Nephron (organoid): ENCODE data around the gene ZBTB22.

ENCODE experiments used
- H3K27ac Mint-ChIP-seq, 3 experiments: 2 replicates each; pipeline ENCODE4 v1.8.0; 2020; ENCODE audit warnings: mixed read lengths in 3 of 3, mild to moderate bottlenecking in 2 of 3, moderate library complexity in 1 of 3
- H3K27me3 Mint-ChIP-seq: 2 replicates; pipeline ENCODE4 v1.8.0; 2021; ENCODE audit warnings: low read depth, mild to moderate bottlenecking, moderate library complexity, mixed read lengths
- H3K36me3 Mint-ChIP-seq: 2 replicates; pipeline ENCODE4 v1.8.0; 2020; ENCODE audit warnings: low read depth, mixed read lengths
- H3K4me1 Mint-ChIP-seq: 2 replicates; pipeline ENCODE4 v1.8.0; 2020; ENCODE audit warnings: mixed read lengths
- H3K4me3 Mint-ChIP-seq, 3 experiments: 2 replicates each; pipeline ENCODE4 v1.8.0; 2020; ENCODE audit warnings: mild to moderate bottlenecking in 3 of 3, mixed read lengths in 3 of 3, moderate library complexity in 2 of 3
- H3K9me3 Mint-ChIP-seq: 2 replicates; pipeline ENCODE4 v1.8.0; 2020; ENCODE audit warnings: mixed read lengths
- CTCF ChIP-seq, 3 experiments: fragments of 200-600 bp; sonication (generic); IDR thresholded peaks; one replicate each; pipeline ENCODE4 v1.5.0; 2021; ENCODE audit warnings: antibody characterized with exemption in 3 of 3; ENCODE audit not compliant: unreplicated experiment in 3 of 3

Gene ZBTB22

DNA sequence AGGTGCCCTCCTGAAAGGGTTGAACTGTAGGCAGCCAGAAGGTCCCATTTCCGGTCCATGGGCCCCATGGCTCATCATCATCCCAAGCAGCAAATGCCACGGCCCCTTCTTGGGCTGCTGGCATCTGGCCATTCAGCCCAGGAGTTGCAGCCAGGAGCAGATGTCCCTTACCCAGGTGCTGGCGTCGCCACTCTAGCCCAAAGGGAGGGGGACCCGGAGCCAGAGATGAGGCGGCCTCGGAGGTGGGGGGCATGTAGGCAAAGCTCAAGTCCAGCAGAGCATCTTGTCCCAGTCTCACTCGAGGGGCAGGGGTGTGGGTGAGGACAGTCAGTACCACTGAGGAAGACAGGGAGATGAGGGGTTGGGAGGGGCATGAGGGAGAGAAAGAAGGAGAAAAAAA, 12.5 kb downstream of the ZBTB22 start:
- no peaks in the 10 kb centered on the region for H3K9me3 Mint-ChIP-seq
- H3K27ac Mint-ChIP-seq = no peak overlapping the region
- H3K36me3 Mint-ChIP-seq = peaks cover 18% of the 10 kb centered on the region
- no peak overlapping the region for H3K4me3 Mint-ChIP-seq
- peaks cover 3% of the 10 kb centered on the region for H3K27me3 Mint-ChIP-seq
- TF ChIP-seq CTCF (IDR thresholded peaks at IDR 0.05; ENCODE audit: unreplicated experiment in 3 of 3) = no peak
- H3K4me1 Mint-ChIP-seq = peaks cover 1% of the 10 kb centered on the region

- no peak for TF ChIP-seq CTCF (IDR thresholded peaks at IDR 0.05; ENCODE audit: unreplicated experiment in 3 of 3)
- H3K27ac Mint-ChIP-seq = no peak overlapping the region
- H3K27me3 Mint-ChIP-seq = peaks cover 3% of the 10 kb centered on the region
- H3K9me3 Mint-ChIP-seq = no peaks in the 10 kb centered on the region
- H3K36me3 Mint-ChIP-seq = peaks cover 18% of the 10 kb centered on the region
- H3K4me1 Mint-ChIP-seq = peaks cover 10% of the 10 kb centered on the region
- no peak overlapping the region for H3K4me3 Mint-ChIP-seq
These were observed 13.3 kb downstream of the ZBTB22 start for GRCh38 chr6:33304216-33304615.

GRCh38 chr6:33301877-33302276, 15.7 kb downstream of the ZBTB22 start:
- Mint-ChIP-seq H3K36me3 (peaks cover 13% of the 10 kb centered on the region), H3K9me3 (no peaks in the 10 kb centered on the region), H3K4me1 (peaks cover 10% of the 10 kb centered on the region), H3K27ac (peak overlapping the region in 1 of 3 experiments; percentile 31), H3K27me3 (peaks cover 3% of the 10 kb centered on the region), H3K4me3 (peak overlapping the region; percentile 36 to 93 (median 50))
- no peak for TF ChIP-seq CTCF (IDR thresholded peaks at IDR 0.05; ENCODE audit: unreplicated experiment in 3 of 3)

DNA sequence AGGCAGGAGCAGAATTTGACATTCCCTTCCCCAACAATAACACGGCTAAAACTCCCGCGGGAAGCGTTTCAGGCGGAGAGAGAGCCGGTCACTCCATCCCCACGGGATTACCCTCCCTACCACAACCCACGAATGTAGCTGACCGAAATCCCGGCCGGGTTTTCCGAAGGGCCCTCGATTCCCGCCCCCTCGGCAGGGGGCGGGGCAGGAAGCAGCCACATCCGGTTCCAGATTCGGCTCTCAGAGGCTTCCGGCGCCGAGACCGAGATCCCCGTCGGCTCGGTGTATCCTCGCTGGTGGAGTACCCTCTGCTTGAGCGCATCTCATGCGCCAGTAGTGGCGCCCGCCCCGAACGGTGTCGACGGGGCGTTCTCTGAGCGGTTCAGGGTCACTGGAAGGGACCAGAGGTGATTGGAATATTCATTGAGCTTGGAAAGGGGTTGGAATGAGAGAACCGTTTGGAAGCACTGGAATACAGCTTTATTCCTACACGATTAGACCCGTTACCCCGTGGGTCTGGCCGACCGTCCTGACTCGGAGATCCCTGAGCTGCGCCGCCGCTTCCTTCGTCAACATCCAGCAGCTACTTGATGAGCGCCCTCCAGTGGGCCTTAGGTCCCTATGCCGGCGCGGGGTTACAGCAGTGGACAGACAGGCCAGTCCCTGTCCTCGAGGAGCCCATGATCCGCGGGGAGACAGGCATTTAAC, 18.2 kb downstream of the ZBTB22 start:
- Mint-ChIP-seq H3K4me3 (peak overlapping the region; percentile 93 to 100 (median 96)), H3K27ac (peak overlapping the region; percentile 94 to 96 (median 96)), H3K27me3 (peaks cover 3% of the 10 kb centered on the region), H3K9me3 (no peaks in the 10 kb centered on the region), H3K4me1 (peaks cover 16% of the 10 kb centered on the region), H3K36me3 (peaks cover 5% of the 10 kb centered on the region)
- peak; percentile 63 to 75 (median 72) for TF ChIP-seq CTCF (IDR thresholded peaks at IDR 0.05; ENCODE audit: unreplicated experiment in 3 of 3)

- H3K9me3 Mint-ChIP-seq = no peaks in the 10 kb centered on the region
- H3K4me3 Mint-ChIP-seq = peak within 1 kb of the TSS; percentile 93 to 100 (median 96)
- no peak for TF ChIP-seq CTCF (IDR thresholded peaks at IDR 0.05; ENCODE audit: unreplicated experiment in 3 of 3)
- peaks cover 10% of the 10 kb centered on the region for H3K36me3 Mint-ChIP-seq
- H3K27me3 Mint-ChIP-seq = peaks cover 1% of the 10 kb centered on the region
- peaks cover 16% of the 10 kb centered on the region for H3K4me1 Mint-ChIP-seq
- peak within 1 kb of the TSS; percentile 94 to 97 (median 96) for H3K27ac Mint-ChIP-seq
These were observed 18.7 kb downstream of the ZBTB22 start, which contains the start of gene RGL2 for GRCh38 chr6:33298773-33299236. TSS of gene RGL2 (minus strand) at chr6:33298942. CDS start at chr6:33298610, 332 bp downstream.
